Mammary epithelial cell (primary cell): ENCODE data around the gene CAND2.

Experiments
- CTCF ChIP-seq, 2 donors: IDR thresholded peaks in 1 of 2; conservative IDR thresholded peaks in 1 of 2; 2 replicates each; pipeline ENCODE4 v1.5.1; 2011 to 2012; ENCODE audit warnings: inconsistent platforms in 2 of 2, low read length in 2 of 2, mild to moderate bottlenecking in 2 of 2, control low read depth in 1 of 2, low read depth in 1 of 2; ENCODE audit not compliant: insufficient read depth in 1 of 2; ENCODE audit errors: extremely low read depth in 1 of 2
- EZH2 ChIP-seq: IDR thresholded peaks from 2 replicates; pipeline ENCODE4 v1.6.1; 2012; ENCODE audit warnings: low read length, inconsistent platforms, borderline replicate concordance

GRCh38 chr3:12756175-12756574 lies 40.3 kb upstream of the CAND2 start:
- TF ChIP-seq CTCF (conservative IDR thresholded peaks at IDR 0.05 in 1 of 2, IDR thresholded peaks at IDR 0.05 in 1 of 2; ENCODE audit: extremely low read depth in 1 of 2, insufficient read depth in 1 of 2, low read depth in 1 of 2, low read length in 2 of 2) = no peak
- no peak for TF ChIP-seq EZH2
